Measurements from ENCODE around the gene RBFOX1. TPM values are rescaled to one million over a fixed set of nuclear protein-coding genes. Genes with fewer than 3 reads are reported as not detected.
"Not testable (repeated sequence)": the region's sequence is repeated elsewhere in the genome, so short reads cannot be mapped to it uniquely, and the experiment has no call there.

RBFOX1 gene
- total RNA-seq, 1 donor from 2014 or later = not detected

DNA sequence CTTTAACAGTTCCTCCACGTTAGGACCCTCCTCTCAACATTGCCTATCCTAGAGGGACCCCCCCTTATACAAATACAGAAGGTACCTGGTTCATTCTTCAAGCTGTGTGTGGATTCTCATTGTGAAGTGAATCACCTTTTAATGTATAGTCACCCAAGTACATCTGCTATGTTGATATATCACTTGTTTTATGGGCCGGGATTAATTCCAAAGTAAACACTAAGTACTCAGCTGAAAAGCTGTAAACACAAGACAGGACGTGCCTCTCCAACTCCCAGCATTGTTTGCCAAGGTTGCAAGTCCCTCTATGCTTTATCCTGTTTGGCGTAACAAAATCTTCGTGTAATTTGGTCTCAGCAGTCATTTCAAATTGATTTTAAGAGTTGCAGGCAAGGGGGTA is 123.6 kb downstream of the RBFOX1 start:
- Mint-ChIP-seq H3K9me3 (peaks cover 20% of the 10 kb centered on the region), H3K36me3 (ENCODE audit: low read depth) (no peaks in the 10 kb centered on the region), H3K4me1 (no peaks in the 10 kb centered on the region), H3K4me3 (no peak overlapping the region), H3K27me3 (no peaks in the 10 kb centered on the region), H3K27ac (no peak overlapping the region)
- DNase-seq = no peak
- intact Hi-C loops (cut with micrococcal nuclease) = no loop called here

DNA sequence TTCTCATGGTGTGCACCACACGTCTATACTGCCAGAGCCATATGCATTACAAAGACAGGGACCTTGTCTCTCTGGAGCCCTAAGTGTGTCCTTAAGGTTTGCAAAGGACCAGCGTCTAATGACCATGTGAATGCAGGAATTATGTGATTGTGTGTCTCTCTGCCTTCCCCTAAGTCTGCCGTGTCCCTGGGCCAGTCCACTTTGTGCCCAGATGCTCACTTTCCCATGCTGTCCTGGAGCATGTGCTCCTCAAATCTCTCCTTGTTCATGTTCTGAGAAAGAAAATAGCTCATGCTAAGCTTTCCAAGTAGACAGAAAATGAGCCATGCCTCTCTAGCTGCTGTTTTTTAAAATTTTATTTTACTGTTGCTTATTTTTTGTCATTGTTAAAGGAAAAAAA is 125.5 kb downstream of the RBFOX1 start:
- Mint-ChIP-seq H3K4me1 (no peaks in the 10 kb centered on the region), H3K36me3 (ENCODE audit: low read depth) (no peaks in the 10 kb centered on the region), H3K9me3 (peaks cover 15% of the 10 kb centered on the region), H3K27ac (no peak overlapping the region), H3K27me3 (no peaks in the 10 kb centered on the region), H3K4me3 (no peak overlapping the region)
- intact Hi-C loops (cut with micrococcal nuclease) = no loop called here
- no peak for DNase-seq

DNA sequence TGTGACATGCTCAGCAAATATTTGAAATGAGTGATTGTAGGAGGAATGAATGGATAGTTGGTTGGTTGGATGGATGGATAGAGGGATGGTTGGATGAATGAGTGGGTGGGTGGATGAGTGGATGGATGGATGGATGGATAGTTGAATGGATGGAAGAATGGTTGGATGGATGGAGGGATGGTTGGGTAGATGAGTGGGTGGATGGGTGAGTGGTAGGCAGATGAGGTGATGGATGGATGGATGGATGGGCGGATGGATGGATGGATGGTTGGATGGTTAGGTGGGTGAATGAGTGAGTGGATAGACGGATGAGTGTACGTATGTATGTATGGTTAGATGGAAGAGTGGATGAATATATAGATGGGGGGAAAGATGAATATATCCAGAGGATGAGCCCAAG is 137.7 kb downstream of the RBFOX1 start:
- intact Hi-C loops (cut with micrococcal nuclease) = no loop called here
- no peaks in the 10 kb centered on the region for H3K27me3 Mint-ChIP-seq
- H3K4me1 Mint-ChIP-seq = no peaks in the 10 kb centered on the region
- H3K27ac Mint-ChIP-seq = no peak overlapping the region
- H3K36me3 Mint-ChIP-seq (ENCODE audit: low read depth) = no peaks in the 10 kb centered on the region
- H3K4me3 Mint-ChIP-seq = no peak overlapping the region
- peaks cover 17% of the 10 kb centered on the region for H3K9me3 Mint-ChIP-seq
- DNase-seq = no peak

DNA sequence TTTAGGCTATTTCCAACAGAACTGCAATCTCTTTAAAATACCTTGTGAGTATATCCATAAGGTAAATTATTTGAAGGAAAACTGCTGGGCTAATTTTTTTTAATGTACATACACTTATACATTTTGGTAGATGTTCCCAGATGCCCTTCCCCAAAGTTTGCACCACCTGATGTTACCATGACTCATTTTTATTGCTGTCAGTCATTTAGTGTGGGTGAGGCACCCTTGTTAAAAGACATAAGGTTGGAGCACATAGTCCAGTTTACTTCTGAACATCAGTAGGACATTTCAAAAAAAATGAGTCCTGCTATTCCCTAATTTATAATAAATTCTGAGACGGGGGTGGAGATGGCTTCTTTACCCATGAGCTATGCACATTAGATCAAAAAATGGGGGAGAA is 138.6 kb downstream of the RBFOX1 start:
- Mint-ChIP-seq H3K4me1 (no peaks in the 10 kb centered on the region), H3K4me3 (no peak overlapping the region), H3K27ac (no peak overlapping the region), H3K27me3 (no peaks in the 10 kb centered on the region), H3K36me3 (ENCODE audit: low read depth) (no peaks in the 10 kb centered on the region), H3K9me3 (peaks cover 20% of the 10 kb centered on the region)
- DNase-seq = no peak
- intact Hi-C loops (cut with micrococcal nuclease) = no loop called here

DNA sequence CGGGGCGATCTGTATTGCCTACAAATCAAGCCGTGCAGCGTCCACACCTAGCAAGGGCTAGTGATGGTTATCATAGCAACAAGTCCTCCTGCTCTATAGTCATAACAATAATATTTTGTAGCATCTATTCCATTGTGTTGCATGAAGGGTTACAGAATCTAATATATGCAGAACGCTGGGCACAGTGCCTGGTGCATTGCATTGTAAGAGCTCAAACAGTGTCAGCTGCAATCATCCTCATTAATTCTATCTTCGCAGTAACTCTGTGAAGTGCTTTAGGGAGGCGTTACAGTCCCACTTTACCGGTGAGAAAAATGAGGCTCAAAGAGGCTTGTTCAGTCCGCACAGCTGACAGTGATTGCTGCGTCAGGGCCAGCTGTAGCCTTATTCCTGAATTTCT is 149.4 kb downstream of the RBFOX1 start:
- intact Hi-C loops (cut with micrococcal nuclease) = no loop called here
- H3K4me1 Mint-ChIP-seq = no peaks in the 10 kb centered on the region
- no peak overlapping the region for H3K27ac Mint-ChIP-seq
- H3K9me3 Mint-ChIP-seq = peaks cover 7% of the 10 kb centered on the region
- H3K36me3 Mint-ChIP-seq (ENCODE audit: low read depth) = no peaks in the 10 kb centered on the region
- no peak overlapping the region for H3K4me3 Mint-ChIP-seq
- no peak for DNase-seq
- H3K27me3 Mint-ChIP-seq = no peaks in the 10 kb centered on the region

DNA sequence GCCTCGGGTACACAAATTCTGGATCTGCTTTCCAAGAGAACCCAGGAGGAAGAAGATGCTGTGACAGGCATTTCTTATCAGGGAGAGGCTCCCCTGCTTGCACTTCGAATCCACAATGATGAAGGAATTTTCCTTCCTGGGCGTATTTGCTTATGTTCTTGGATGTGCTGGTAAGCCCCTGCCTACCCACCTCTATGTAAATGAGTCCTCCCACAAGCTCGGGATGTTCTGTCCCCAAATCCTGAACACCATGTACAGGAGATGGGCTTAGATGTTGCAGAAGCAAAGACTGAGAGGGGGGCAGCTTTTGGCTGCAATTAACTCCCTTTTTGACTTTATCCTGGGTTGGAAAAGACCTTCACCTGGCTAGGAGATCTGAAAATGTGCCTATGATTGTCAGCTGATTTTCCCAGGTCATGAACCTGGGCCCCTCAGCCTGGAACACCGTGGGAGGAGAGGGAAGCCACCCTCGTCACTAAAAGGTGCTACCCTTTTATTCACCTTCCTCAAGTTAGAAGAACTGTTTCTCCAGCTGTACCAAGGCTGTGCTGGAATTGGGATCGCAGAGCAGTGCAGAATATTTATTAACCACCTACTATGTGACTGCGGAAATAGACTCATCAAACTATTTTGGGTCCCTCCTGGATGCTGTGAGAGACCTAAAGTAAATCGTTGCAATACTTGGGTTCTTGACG is 150.1 kb downstream of the RBFOX1 start:
- DNase-seq = no peak
- Mint-ChIP-seq H3K4me3 (no peak overlapping the region), H3K4me1 (no peaks in the 10 kb centered on the region), H3K36me3 (ENCODE audit: low read depth) (no peaks in the 10 kb centered on the region), H3K27me3 (no peaks in the 10 kb centered on the region), H3K27ac (no peak overlapping the region), H3K9me3 (peaks cover 10% of the 10 kb centered on the region)
- intact Hi-C loops (cut with micrococcal nuclease) = no loop called here

DNA sequence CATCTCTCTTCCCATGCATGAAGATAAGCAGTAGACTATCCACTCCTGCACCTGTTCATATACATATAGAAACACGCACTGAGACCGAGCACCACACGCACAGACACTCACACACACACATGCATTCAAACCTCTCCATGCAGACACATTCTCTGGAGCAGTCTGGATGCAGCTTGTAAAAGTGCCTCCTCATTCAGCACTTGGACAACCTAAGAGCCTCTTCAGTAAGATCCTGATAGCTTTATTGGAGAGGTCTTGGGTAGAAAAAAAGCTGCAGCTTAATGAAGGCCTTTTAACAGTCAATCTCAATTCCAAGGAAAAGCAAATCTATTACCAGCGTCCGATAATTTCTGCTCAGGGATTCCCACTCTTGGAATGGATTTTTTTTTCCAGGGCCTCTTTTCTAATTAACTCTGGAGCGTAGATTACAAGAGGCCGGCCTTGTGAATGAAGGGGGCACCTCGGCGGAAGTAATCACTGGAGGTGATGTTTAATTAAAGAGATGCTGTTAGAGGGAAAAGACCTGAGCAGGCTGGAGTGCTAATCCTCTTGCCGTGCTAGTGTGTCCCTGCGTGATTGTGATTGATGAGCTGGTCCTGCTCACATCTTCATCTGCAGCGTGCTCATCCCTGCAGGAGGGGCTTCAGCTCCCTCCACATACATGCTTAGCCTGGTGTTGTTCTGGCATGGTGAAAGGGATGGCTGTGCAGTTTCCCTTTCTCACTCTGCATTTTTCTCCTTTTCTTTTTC is 155.1 kb downstream of the RBFOX1 start:
- H3K27me3 Mint-ChIP-seq = no peaks in the 10 kb centered on the region
- peaks cover 17% of the 10 kb centered on the region for H3K9me3 Mint-ChIP-seq
- H3K36me3 Mint-ChIP-seq (ENCODE audit: low read depth) = no peaks in the 10 kb centered on the region
- intact Hi-C loops (cut with micrococcal nuclease) = no loop called here
- H3K4me1 Mint-ChIP-seq = no peaks in the 10 kb centered on the region
- no peak overlapping the region for H3K4me3 Mint-ChIP-seq
- DNase-seq = no peak
- H3K27ac Mint-ChIP-seq = no peak overlapping the region

DNA sequence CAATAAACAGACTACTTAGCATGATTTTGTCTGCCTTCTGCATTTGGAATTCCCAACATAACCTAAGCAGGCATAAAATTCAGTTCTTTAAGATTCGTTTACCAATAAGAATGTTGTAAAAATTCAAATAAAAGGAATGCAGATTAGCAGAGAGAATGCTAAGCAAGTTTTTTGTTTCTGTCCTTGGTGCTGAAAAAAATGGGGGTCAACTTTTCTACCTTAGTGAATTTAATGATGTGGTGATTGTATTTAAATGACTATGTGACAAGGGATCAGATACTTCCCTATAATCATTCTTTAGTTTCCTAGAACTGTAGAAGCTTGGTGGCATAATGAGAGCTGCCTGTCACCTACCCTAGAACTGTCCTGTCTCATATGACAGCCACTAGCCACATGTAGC is 159.5 kb downstream of the RBFOX1 start:
- Mint-ChIP-seq H3K27ac (no peak overlapping the region), H3K4me3 (no peak overlapping the region), H3K36me3 (ENCODE audit: low read depth) (no peaks in the 10 kb centered on the region), H3K27me3 (no peaks in the 10 kb centered on the region), H3K4me1 (no peaks in the 10 kb centered on the region), H3K9me3 (peaks cover 18% of the 10 kb centered on the region)
- intact Hi-C loops (cut with micrococcal nuclease) = no loop called here
- no peak for DNase-seq

DNA sequence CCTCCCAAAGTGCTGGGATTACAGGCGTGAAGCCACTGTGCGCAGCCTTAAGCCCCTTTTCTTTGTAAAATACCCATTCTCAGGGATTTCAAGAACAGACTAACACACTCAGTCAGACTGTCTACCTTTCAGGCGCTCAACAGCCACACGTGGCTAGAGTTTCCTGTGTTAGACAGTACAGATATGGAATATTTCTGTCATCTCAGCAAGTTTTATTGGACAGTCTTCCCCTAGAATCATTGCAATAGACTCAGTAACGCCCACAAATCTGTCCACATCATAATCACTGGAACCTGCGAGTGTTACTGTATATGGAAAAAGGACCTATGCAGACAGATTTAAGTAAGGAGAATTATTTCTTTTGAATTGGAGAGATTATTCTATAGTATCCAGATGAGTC is 160.5 kb downstream of the RBFOX1 start:
- intact Hi-C loops (cut with micrococcal nuclease) = no loop called here
- H3K4me1 Mint-ChIP-seq = no peaks in the 10 kb centered on the region
- H3K9me3 Mint-ChIP-seq = peaks cover 17% of the 10 kb centered on the region
- H3K27ac Mint-ChIP-seq = no peak overlapping the region
- no peaks in the 10 kb centered on the region for H3K36me3 Mint-ChIP-seq (ENCODE audit: low read depth)
- H3K27me3 Mint-ChIP-seq = no peaks in the 10 kb centered on the region
- DNase-seq = no peak
- H3K4me3 Mint-ChIP-seq = no peak overlapping the region

DNA sequence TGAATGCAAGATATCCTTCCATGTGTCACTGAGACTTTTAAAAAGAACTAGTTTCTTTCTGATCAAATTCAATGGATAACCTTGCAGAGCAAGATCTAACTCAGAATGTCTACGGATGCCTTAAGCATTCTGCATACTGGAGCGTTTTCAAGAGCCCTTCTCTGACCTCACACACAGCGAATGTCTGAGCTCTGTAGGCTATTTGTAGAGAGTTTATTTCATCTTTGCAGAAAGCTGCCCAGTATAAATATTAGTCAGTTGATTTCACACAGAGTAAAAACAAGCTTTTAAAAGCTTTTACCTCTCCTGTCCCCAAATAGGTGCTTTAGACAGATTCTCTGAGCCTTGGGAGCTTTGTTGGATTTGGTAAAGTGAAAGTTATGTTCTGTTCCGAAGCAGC is 165.0 kb downstream of the RBFOX1 start:
- Mint-ChIP-seq H3K36me3 (ENCODE audit: low read depth) (no peaks in the 10 kb centered on the region), H3K4me3 (no peak overlapping the region), H3K9me3 (peaks cover 11% of the 10 kb centered on the region), H3K4me1 (no peaks in the 10 kb centered on the region), H3K27ac (no peak overlapping the region), H3K27me3 (no peaks in the 10 kb centered on the region)
- intact Hi-C loops (cut with micrococcal nuclease) = no loop called here
- DNase-seq = no peak

DNA sequence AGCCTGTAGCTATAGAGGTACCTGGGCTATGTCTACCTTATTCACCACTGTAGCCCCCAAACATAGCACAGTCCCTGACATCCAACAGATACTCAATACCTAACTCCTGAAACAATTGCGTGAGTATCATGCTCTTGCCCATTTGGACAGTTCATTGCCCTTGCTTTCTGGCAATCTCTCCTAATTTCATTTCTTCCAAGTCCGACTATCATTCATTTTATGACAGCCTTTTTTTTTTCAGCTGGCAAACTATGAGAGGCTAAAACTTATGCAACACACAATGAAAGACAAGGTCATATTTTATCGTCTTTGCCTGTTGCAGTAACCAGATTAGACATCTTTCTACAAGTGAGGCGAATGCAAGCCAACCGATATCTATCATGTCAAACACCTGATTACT is 169.2 kb downstream of the RBFOX1 start:
- H3K36me3 Mint-ChIP-seq (ENCODE audit: low read depth) = no peaks in the 10 kb centered on the region
- no peaks in the 10 kb centered on the region for H3K27me3 Mint-ChIP-seq
- intact Hi-C loops (cut with micrococcal nuclease) = no loop called here
- H3K27ac Mint-ChIP-seq = no peak overlapping the region
- no peaks in the 10 kb centered on the region for H3K4me1 Mint-ChIP-seq
- H3K9me3 Mint-ChIP-seq = peaks cover 10% of the 10 kb centered on the region
- no peak for DNase-seq
- no peak overlapping the region for H3K4me3 Mint-ChIP-seq

DNA sequence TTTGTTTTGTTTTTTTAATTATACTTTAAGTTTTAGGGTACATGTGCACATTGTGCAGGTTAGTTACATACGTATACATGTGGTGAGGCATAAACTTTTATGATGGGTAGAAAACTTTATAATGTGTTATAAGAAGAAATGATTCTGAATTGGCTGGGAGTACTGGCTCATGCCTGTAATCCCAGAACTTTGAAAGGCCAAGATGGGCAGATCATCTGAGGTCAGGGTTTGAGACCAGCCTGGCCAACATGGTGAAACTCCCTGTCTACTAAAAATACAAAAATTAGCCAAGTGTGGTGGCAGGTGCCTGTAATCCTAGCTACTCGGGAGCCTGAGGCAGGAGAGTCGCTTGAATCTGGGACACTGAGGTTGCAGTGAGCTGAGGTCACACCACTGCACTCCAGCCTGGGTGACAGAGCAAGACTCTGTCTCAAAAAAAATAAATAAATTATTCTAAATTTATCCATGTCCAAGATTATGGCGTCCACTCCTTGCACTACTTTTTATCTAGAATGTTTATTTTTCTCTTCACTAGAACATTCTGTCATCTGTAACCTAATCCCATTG is 170.0 kb downstream of the RBFOX1 start:
- H3K27ac Mint-ChIP-seq; intact Hi-C loops (cut with micrococcal nuclease); H3K4me1 Mint-ChIP-seq; H3K27me3 Mint-ChIP-seq; H3K9me3 Mint-ChIP-seq; H3K4me3 Mint-ChIP-seq; H3K36me3 Mint-ChIP-seq (ENCODE audit: low read depth); DNase-seq: not testable (repeated sequence)

DNA sequence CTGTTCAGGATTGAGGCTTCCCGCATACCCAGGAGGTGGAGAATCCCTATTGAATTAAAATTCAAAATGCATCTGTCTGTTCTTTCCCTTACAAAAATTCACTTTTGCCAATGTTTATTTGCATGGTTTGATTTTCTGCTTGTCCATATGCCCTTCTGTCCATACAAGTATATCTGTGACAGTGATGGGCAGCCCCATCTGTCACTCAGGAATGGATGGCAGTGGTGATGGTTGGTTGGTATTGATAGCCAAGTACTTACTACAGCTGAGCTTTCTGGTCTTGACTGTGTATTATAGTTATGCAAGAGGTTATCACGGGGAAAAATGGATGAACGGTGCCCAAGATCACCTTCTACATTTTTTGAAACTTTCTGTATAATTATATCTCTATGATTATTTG is 171.0 kb downstream of the RBFOX1 start:
- no peak for DNase-seq
- no peaks in the 10 kb centered on the region for H3K36me3 Mint-ChIP-seq (ENCODE audit: low read depth)
- no peak overlapping the region for H3K4me3 Mint-ChIP-seq
- H3K4me1 Mint-ChIP-seq = no peaks in the 10 kb centered on the region
- H3K27me3 Mint-ChIP-seq = no peaks in the 10 kb centered on the region
- intact Hi-C loops (cut with micrococcal nuclease) = no loop called here
- H3K9me3 Mint-ChIP-seq = peaks cover 7% of the 10 kb centered on the region
- no peak overlapping the region for H3K27ac Mint-ChIP-seq

DNA sequence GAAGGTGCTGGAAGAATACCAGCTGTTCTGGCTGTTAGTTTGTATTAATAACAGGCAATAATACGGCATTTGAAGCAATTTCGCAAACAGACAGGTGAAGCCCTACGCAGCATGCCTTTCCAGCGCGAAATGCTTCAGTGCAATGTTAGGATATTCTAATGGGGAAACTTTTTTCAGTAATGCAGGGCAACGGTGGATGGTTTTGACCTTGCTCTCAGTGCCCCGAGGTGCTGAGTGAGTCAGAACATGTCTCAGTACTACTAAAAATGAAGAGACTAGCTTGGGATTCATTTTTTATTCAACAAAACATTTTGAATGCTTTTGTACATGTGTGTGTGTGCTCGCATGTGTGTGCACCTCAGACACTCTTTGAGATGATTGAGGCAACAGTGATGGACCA is 172.2 kb downstream of the RBFOX1 start:
- no peak overlapping the region for H3K4me3 Mint-ChIP-seq
- no peaks in the 10 kb centered on the region for H3K4me1 Mint-ChIP-seq
- DNase-seq = no peak
- intact Hi-C loops (cut with micrococcal nuclease) = no loop called here
- no peaks in the 10 kb centered on the region for H3K27me3 Mint-ChIP-seq
- no peaks in the 10 kb centered on the region for H3K36me3 Mint-ChIP-seq (ENCODE audit: low read depth)
- H3K9me3 Mint-ChIP-seq = peaks cover 9% of the 10 kb centered on the region
- H3K27ac Mint-ChIP-seq = no peak overlapping the region
